ENCODE data around the gene BRSK1.

Gene BRSK1

GRCh38 chr19:55348317-55349034 is 64.7 kb downstream of the BRSK1 start:
- TF ChIP-seq TAF1 (IDR thresholded peaks at IDR 0.05; ENCODE audit: borderline replicate concordance, insufficient read depth, low read length) (no peak), POLR2AphosphoS5 (IDR thresholded peaks at IDR 0.05; ENCODE audit: low read depth, low read length) (no peak), FOXP2 (optimal IDR thresholded peaks at IDR 0.05; ENCODE audit: borderline replicate concordance, extremely low read depth, extremely low read length, insufficient read depth) (no peak), SIN3A (IDR thresholded peaks at IDR 0.05; ENCODE audit: borderline replicate concordance, insufficient read depth, low read length) (no peak), REST (IDR thresholded peaks at IDR 0.05; ENCODE audit: insufficient read depth in 1 of 2, low read depth in 2 of 2, low read length in 2 of 2) (no peak)

GRCh38 chr19:55350620-55351315 is 67.0 kb downstream of the BRSK1 start:
- TF ChIP-seq SIN3A (IDR thresholded peaks at IDR 0.05; ENCODE audit: borderline replicate concordance, insufficient read depth, low read length) (no peak), TAF1 (IDR thresholded peaks at IDR 0.05; ENCODE audit: borderline replicate concordance, insufficient read depth, low read length) (no peak)

- TF ChIP-seq SIN3A (IDR thresholded peaks at IDR 0.05; ENCODE audit: borderline replicate concordance, insufficient read depth, low read length): no peak
Measured at GRCh38 chr19:55352040-55352439, 68.2 kb downstream of the BRSK1 start.

GRCh38 chr19:55352549-55353145 is 68.8 kb downstream of the BRSK1 start:
- TF ChIP-seq SIN3A (IDR thresholded peaks at IDR 0.05; ENCODE audit: borderline replicate concordance, insufficient read depth, low read length) (no peak), FOXP2 (optimal IDR thresholded peaks at IDR 0.05; ENCODE audit: borderline replicate concordance, extremely low read depth, extremely low read length, insufficient read depth) (no peak), POLR2AphosphoS5 (IDR thresholded peaks at IDR 0.05; ENCODE audit: low read depth, low read length) (no peak), TAF1 (IDR thresholded peaks at IDR 0.05; ENCODE audit: borderline replicate concordance, insufficient read depth, low read length) (no peak), REST (IDR thresholded peaks at IDR 0.05; ENCODE audit: insufficient read depth in 1 of 2, low read depth in 2 of 2, low read length in 2 of 2) (no peak)

GRCh38 chr19:55353356-55353802 is 69.6 kb downstream of the BRSK1 start:
- TF ChIP-seq TAF1 (IDR thresholded peaks at IDR 0.05; ENCODE audit: borderline replicate concordance, insufficient read depth, low read length) (no peak), POLR2AphosphoS5 (IDR thresholded peaks at IDR 0.05; ENCODE audit: low read depth, low read length) (no peak), FOXP2 (optimal IDR thresholded peaks at IDR 0.05; ENCODE audit: borderline replicate concordance, extremely low read depth, extremely low read length, insufficient read depth) (no peak), REST (IDR thresholded peaks at IDR 0.05; ENCODE audit: insufficient read depth in 1 of 2, low read depth in 2 of 2, low read length in 2 of 2) (no peak), SIN3A (IDR thresholded peaks at IDR 0.05; ENCODE audit: borderline replicate concordance, insufficient read depth, low read length) (no peak)
